ENCODE data around the gene DOCK9.

Gene DOCK9

DNA sequence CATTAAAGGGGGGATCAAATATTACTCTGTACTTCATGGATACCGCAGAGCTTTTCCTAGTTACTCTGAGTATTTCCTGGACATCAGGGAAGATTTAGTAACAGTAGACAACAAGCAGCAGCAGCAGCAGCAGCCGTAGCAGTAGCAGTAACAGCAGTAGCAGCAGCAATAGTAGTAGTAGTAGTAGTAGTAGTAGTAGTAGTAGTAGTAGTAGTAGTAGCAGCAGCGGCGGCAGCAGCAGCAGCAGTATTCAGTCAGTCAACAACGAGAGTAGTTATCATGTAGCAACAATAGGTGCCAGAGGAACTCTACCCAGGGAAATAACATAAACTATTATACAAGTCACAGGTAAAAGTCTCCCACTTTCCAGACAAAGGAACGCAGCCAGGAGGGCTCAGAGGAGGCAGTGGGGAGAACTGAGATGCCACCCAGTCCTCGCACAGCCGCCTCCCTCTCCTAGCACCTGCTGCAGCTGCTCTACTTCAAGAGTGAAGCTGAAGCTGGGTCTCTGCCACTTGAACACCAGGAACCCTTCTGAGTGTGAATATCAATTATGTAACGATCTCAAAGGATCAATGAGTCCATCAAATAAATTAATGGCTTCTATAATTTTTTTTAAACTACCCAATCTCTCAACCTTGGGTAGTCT lies 1.3 kb upstream of the DOCK9 start:
- no peaks in the 10 kb centered on the region for H3K36me3 ChIP-seq (ENCODE audit: control insufficient read depth, insufficient read depth, low read length)
- no peak overlapping the region for H3K9ac ChIP-seq
- TF ChIP-seq, protein P1, sequence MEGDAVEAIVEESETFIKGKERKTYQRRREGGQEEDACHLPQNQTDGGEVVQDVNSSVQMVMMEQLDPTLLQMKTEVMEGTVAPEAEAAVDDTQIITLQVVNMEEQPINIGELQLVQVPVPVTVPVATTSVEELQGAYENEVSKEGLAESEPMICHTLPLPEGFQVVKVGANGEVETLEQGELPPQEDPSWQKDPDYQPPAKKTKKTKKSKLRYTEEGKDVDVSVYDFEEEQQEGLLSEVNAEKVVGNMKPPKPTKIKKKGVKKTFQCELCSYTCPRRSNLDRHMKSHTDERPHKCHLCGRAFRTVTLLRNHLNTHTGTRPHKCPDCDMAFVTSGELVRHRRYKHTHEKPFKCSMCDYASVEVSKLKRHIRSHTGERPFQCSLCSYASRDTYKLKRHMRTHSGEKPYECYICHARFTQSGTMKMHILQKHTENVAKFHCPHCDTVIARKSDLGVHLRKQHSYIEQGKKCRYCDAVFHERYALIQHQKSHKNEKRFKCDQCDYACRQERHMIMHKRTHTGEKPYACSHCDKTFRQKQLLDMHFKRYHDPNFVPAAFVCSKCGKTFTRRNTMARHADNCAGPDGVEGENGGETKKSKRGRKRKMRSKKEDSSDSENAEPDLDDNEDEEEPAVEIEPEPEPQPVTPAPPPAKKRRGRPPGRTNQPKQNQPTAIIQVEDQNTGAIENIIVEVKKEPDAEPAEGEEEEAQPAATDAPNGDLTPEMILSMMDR (IDR thresholded peaks at IDR 0.05), result no peak
- H3K27ac ChIP-seq, result no peak overlapping the region
- H3K27me3 ChIP-seq (ENCODE audit: control insufficient read depth, insufficient read depth, low read length), result no peaks in the 10 kb centered on the region
- H2AFZ ChIP-seq, result no peak overlapping the region
- H3K4me2 ChIP-seq (ENCODE audit: low read length), result no peak overlapping the region
- peaks cover 2% of the 10 kb centered on the region for H3K79me2 ChIP-seq
- no peaks in the 10 kb centered on the region for H3K9me3 ChIP-seq (ENCODE audit: control insufficient read depth, low read length)
- H3K4me1 ChIP-seq, result peaks cover 2% of the 10 kb centered on the region
- no peak overlapping the region for H3K4me3 ChIP-seq (ENCODE audit: low read depth, low read length)

DNA sequence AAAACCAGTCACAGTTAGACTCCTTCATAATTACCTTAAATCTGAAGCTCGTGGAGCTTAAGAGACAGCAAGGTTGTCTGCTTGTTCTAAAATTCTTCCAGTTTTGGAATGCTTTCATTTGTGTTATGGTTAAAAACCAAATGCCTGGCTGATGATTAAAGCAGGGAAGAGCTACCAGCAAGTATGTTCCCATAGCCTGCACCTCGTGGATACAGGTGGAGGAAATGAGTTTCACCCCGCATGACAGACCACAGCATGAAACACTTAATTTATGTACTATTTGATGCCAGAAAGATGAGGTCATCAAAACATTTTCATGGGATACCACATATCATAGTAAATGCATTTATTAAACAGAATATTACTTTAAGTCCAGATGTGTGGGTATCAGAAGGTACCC lies 416 bp upstream of the DOCK9 start:
- Histone ChIP-seq H2AFZ (no peak overlapping the region), H3K79me2 (peaks cover 2% of the 10 kb centered on the region), H3K4me3 (ENCODE audit: low read depth, low read length) (peak overlapping the region; percentile 17), H3K27ac (peak overlapping the region; percentile 53), H3K9me3 (ENCODE audit: control insufficient read depth, low read length) (no peaks in the 10 kb centered on the region), H3K27me3 (ENCODE audit: control insufficient read depth, insufficient read depth, low read length) (no peaks in the 10 kb centered on the region), H3K4me1 (peaks cover 2% of the 10 kb centered on the region), H3K36me3 (ENCODE audit: control insufficient read depth, insufficient read depth, low read length) (no peaks in the 10 kb centered on the region), H3K4me2 (ENCODE audit: low read length) (no peak overlapping the region), H3K9ac (no peak overlapping the region)
- TF ChIP-seq, protein P1 (IDR thresholded peaks at IDR 0.05), result no peak

DNA sequence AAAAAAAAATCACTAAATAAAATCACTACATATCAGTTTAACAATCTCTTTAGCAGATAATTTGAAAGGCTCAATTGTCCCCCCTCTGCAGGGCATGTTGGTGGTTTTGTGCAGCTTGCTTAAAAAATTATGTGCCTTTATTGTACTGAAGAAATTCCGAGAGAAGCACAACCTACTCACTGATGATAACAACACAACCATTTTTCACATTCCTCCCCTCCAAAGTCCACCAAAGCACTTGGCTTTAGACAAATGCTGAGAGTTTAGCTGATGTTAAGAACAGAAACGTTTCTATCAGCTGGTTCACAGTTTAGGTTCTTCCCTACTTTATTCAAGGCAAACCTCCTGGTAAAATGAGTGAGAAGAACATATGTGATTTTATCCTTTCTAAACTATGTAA lies 923 bp downstream of the DOCK9 start:
- peaks cover 2% of the 10 kb centered on the region for H3K79me2 ChIP-seq
- no peak overlapping the region for H3K4me2 ChIP-seq (ENCODE audit: low read length)
- H3K9ac ChIP-seq, result no peak overlapping the region
- no peaks in the 10 kb centered on the region for H3K27me3 ChIP-seq (ENCODE audit: control insufficient read depth, insufficient read depth, low read length)
- H3K4me1 ChIP-seq, result peaks cover 2% of the 10 kb centered on the region
- TF ChIP-seq, protein P1 (IDR thresholded peaks at IDR 0.05), result no peak
- H3K9me3 ChIP-seq (ENCODE audit: control insufficient read depth, low read length), result no peaks in the 10 kb centered on the region
- no peak overlapping the region for H3K4me3 ChIP-seq (ENCODE audit: low read depth, low read length)
- H2AFZ ChIP-seq, result no peak overlapping the region
- H3K27ac ChIP-seq, result peak overlapping the region; percentile 29
- no peaks in the 10 kb centered on the region for H3K36me3 ChIP-seq (ENCODE audit: control insufficient read depth, insufficient read depth, low read length)

DNA sequence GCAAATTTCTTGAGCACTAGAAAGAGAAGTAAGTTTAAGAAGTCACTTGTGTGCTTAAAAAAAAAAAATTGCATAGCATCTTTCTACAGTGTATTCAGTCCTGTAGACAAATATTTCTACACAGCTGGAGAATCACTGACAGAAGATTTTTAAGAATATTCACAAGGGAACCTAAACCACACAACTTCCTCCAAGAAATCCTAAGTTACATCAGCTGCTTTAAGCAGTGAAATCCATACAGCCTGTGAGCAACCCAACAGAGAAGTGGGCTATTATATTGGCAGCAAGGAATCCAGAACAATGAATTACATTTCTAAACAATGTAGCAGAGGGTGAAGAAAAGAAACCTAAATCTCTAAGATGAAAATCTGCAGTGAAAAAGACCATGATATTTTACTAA lies 1.5 kb downstream of the DOCK9 start:
- no peak overlapping the region for H3K4me2 ChIP-seq (ENCODE audit: low read length)
- peaks cover 2% of the 10 kb centered on the region for H3K4me1 ChIP-seq
- no peak overlapping the region for H3K9ac ChIP-seq

More for the DNA sequence above, 1.5 kb downstream of the DOCK9 start:
- Histone ChIP-seq H3K4me3 (ENCODE audit: low read depth, low read length) (no peak overlapping the region), H3K79me2 (no peaks in the 10 kb centered on the region), H2AFZ (no peak overlapping the region), H3K27me3 (ENCODE audit: control insufficient read depth, insufficient read depth, low read length) (no peaks in the 10 kb centered on the region), H3K36me3 (ENCODE audit: control insufficient read depth, insufficient read depth, low read length) (no peaks in the 10 kb centered on the region), H3K27ac (peak overlapping the region; percentile 29), H3K9me3 (ENCODE audit: control insufficient read depth, low read length) (no peaks in the 10 kb centered on the region)
- TF ChIP-seq, protein P1 (IDR thresholded peaks at IDR 0.05), result no peak

Measured in parathyroid adenoma (tissue), 2 donors.